ENCODE results near the gene UBE2O.

- TF ChIP-seq CTCF (IDR thresholded peaks at IDR 0.05) (no peak), EP300 (IDR thresholded peaks at IDR 0.05) (no peak), POLR2AphosphoS5 (IDR thresholded peaks at IDR 0.05) (no peak)
Observed at GRCh38 chr17:76394166-76394565, 58.8 kb downstream of the UBE2O start.

Data from upper lobe of left lung (tissue), 4 donors.